AG04450 (cell line): ENCODE data around the gene POLR3A. TPM values are rescaled to one million over a fixed set of nuclear protein-coding genes. Genes with fewer than 3 reads are reported as not detected.

Experiments
- CTCF ChIA-PET: fragments of 300-600, 350-600 bp; formaldehyde crosslinking; extraction: SDS; loops from one replicate; lab custom pipeline; 2022; ENCODE audit warnings: antibody characterized with exemption, inconsistent platforms; lab: Charles Lee
- POLR2A ChIA-PET: fragments of 350-600 bp; formaldehyde crosslinking; extraction: SDS; loops from one replicate; lab custom pipeline; 2021; ENCODE audit warnings: antibody characterized with exemption, inconsistent platforms; lab: Yijun Ruan, JAX
- DNase-seq: peaks from one replicate; pipeline ENCODE4 v3.0.0-alpha.2; 2011; ENCODE audit warnings: low read depth, low spot score
- H3K27ac ChIP-seq: one replicate; pipeline ENCODE4 v1.5.1; 2012; ENCODE audit warnings: low read depth, low read length, control low read depth
- H3K27me3 ChIP-seq: one replicate; pipeline ENCODE4 v1.6.0; 2012; ENCODE audit warnings: low read length; ENCODE audit not compliant: control insufficient read depth, insufficient read depth
- H3K4me3 ChIP-seq: 2 replicates; pipeline ENCODE4 v1.5.1; 2011; ENCODE audit warnings: mild to moderate bottlenecking, low read depth, low read length, control low read depth
- H3K9me3 ChIP-seq: 2 replicates; pipeline ENCODE4 v1.5.1; 2012; ENCODE audit warnings: low read length; ENCODE audit not compliant: control insufficient read depth, insufficient read depth
- polyA plus RNA-seq: library from polyadenylated mRNA; depleted of rRNA; stranded (reverse); fragments of >200 nt; gene quantifications from 2 replicates; pipeline ENCODE4 v1.2.3, GENCODE V29; 2011
- TF ChIP-seq, protein P1 (sequence below): IDR thresholded peaks from 2 replicates; pipeline ENCODE4 v1.5.1; 2011; ENCODE audit warnings: low read depth, low read length, control low read depth, inconsistent platforms

The POLR3A gene
- polyA plus RNA-seq, 1 experiment, result 16.3 TPM

GRCh38 chr10:78059906-78060702 is 30.8 kb upstream of the POLR3A start:
- H3K9me3 ChIP-seq, result no peaks in the 10 kb centered on the region
- H3K4me3 ChIP-seq, result no peak overlapping the region
- no peak overlapping the region for H3K27ac ChIP-seq
- DNase-seq, result no peak
- H3K27me3 ChIP-seq, result no peaks in the 10 kb centered on the region
- ChIA-PET CTCF (no interaction called here), POLR2A (no interaction called here)
- TF ChIP-seq, protein P1, sequence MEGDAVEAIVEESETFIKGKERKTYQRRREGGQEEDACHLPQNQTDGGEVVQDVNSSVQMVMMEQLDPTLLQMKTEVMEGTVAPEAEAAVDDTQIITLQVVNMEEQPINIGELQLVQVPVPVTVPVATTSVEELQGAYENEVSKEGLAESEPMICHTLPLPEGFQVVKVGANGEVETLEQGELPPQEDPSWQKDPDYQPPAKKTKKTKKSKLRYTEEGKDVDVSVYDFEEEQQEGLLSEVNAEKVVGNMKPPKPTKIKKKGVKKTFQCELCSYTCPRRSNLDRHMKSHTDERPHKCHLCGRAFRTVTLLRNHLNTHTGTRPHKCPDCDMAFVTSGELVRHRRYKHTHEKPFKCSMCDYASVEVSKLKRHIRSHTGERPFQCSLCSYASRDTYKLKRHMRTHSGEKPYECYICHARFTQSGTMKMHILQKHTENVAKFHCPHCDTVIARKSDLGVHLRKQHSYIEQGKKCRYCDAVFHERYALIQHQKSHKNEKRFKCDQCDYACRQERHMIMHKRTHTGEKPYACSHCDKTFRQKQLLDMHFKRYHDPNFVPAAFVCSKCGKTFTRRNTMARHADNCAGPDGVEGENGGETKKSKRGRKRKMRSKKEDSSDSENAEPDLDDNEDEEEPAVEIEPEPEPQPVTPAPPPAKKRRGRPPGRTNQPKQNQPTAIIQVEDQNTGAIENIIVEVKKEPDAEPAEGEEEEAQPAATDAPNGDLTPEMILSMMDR, result no peak

GRCh38 chr10:78058562-78058961 is 29.2 kb upstream of the POLR3A start:
- no peaks in the 10 kb centered on the region for H3K27me3 ChIP-seq
- DNase-seq, result no peak
- no peak overlapping the region for H3K4me3 ChIP-seq
- H3K9me3 ChIP-seq, result no peaks in the 10 kb centered on the region
- ChIA-PET POLR2A (no interaction called here), CTCF (no interaction called here)
- H3K27ac ChIP-seq, result no peak overlapping the region
- TF ChIP-seq, protein P1, result no peak

GRCh38 chr10:78053211-78053868 is 24.0 kb upstream of the POLR3A start:
- H3K4me3 ChIP-seq, result no peak overlapping the region
- H3K27ac ChIP-seq, result no peak overlapping the region
- H3K27me3 ChIP-seq, result no peaks in the 10 kb centered on the region
- TF ChIP-seq, protein P1, result no peak
- ChIA-PET CTCF (no interaction called here), POLR2A (interaction anchor here (0.6 to 1.5 kb wide), 4 partner anchors 10 to 1142 kb away, joined by 3 to 5 read pairs (median 3); no protein-coding TSS in a partner anchor)
- no peaks in the 10 kb centered on the region for H3K9me3 ChIP-seq
- peak; percentile 41 for DNase-seq

DNA sequence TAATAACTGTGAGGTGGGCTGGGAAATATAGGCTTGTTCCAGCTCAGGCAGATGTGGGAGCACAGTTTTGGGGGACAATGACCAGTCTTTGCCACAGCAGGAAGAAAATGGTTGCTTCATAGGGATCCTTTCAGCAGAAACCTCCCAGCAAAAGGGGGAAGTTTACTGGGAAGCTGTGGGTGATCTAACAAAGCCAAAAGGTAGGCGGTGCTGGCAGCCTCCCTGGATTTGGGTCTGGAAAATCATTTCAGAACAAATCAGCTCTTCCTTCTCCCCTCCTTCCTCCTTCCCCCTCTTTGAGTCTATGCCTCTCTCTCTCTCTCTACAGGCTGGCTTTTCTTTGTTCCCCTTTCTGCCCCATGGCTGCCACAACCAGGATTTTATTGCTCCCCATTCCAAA is 20.5 kb upstream of the POLR3A start:
- H3K27me3 ChIP-seq, result no peaks in the 10 kb centered on the region
- ChIA-PET POLR2A (interaction anchor here (0.9 kb wide), 1 partner anchor 206 kb away, joined by 3 read pairs; no protein-coding TSS in a partner anchor), CTCF (interaction anchor here (1.5 kb wide), 1 partner anchor 1145 kb away, joined by 7 read pairs; no protein-coding TSS in a partner anchor)
- TF ChIP-seq, protein P1, result no peak
- H3K27ac ChIP-seq, result no peak overlapping the region
- H3K9me3 ChIP-seq, result no peaks in the 10 kb centered on the region
- DNase-seq, result no peak
- H3K4me3 ChIP-seq, result no peak overlapping the region
